ENCODE measurements around the gene SLC30A7. TPM values are rescaled to one million over a fixed set of nuclear protein-coding genes. Genes with fewer than 3 reads are reported as not detected.

Gene SLC30A7
- total RNA-seq, 2 experiments from 2014 or later: 40.0 to 43.4 TPM

- intact Hi-C loops (cut with micrococcal nuclease): loop anchor here (1.0 to 5.0 kb wide), 5 partner anchors 19 to 285 kb away; partner anchors contain the start of gene DPH5
- peaks cover 53% of the 10 kb centered on the region for H3K4me1 Mint-ChIP-seq (ENCODE audit: low read depth)
- H3K36me3 Mint-ChIP-seq: peaks cover 48% of the 10 kb centered on the region
- no peak overlapping the region for H3K4me3 Mint-ChIP-seq
- no peaks in the 10 kb centered on the region for H3K27me3 Mint-ChIP-seq
- POLR2A ChIA-PET: no interaction called here
- CTCF ChIA-PET: interaction anchor here (0.9 to 1.1 kb wide), 3 partner anchors 130 to 284 kb away, joined by 3 to 4 read pairs (median 3); no protein-coding TSS in a partner anchor
- H3K27ac Mint-ChIP-seq: no peak overlapping the region
- H3K9me3 Mint-ChIP-seq: peaks cover 8% of the 10 kb centered on the region
- DNase-seq: no peak
Observed at GRCh38 chr1:101006553-101006952, 110.7 kb downstream of the SLC30A7 start.

- peaks cover 39% of the 10 kb centered on the region for H3K4me1 Mint-ChIP-seq (ENCODE audit: low read depth)
- POLR2A ChIA-PET: no interaction called here
- intact Hi-C loops (cut with micrococcal nuclease): loop anchor here (5.0 kb wide), 1 partner anchor 81 kb away; no protein-coding TSS in a partner anchor
- no peak for DNase-seq
- H3K27me3 Mint-ChIP-seq: no peaks in the 10 kb centered on the region
- no peak overlapping the region for H3K27ac Mint-ChIP-seq
- peaks cover 56% of the 10 kb centered on the region for H3K36me3 Mint-ChIP-seq
- H3K4me3 Mint-ChIP-seq: no peak overlapping the region
- CTCF ChIA-PET: interaction anchor here (0.6 kb wide), 1 partner anchor 107 kb away, joined by 3 read pairs; no protein-coding TSS in a partner anchor
- H3K9me3 Mint-ChIP-seq: peaks cover 8% of the 10 kb centered on the region
Observed at GRCh38 chr1:101008229-101008834, 112.4 kb downstream of the SLC30A7 start.

GRCh38 chr1:101013776-101014175 is 117.9 kb downstream of the SLC30A7 start:
- intact Hi-C loops (cut with micrococcal nuclease): no loop called here
- Mint-ChIP-seq H3K27me3 (no peaks in the 10 kb centered on the region), H3K4me3 (no peak overlapping the region), H3K4me1 (ENCODE audit: low read depth) (peaks cover 5% of the 10 kb centered on the region), H3K36me3 (peaks cover 64% of the 10 kb centered on the region), H3K9me3 (no peaks in the 10 kb centered on the region), H3K27ac (no peak overlapping the region)
- DNase-seq: no peak
- ChIA-PET CTCF (interaction anchor here (0.7 to 3.0 kb wide), 2 partner anchors 52 to 275 kb away, joined by 3 to 12 read pairs; no protein-coding TSS in a partner anchor), POLR2A (no interaction called here)

GRCh38 chr1:101017448-101017847 is 121.6 kb downstream of the SLC30A7 start:
- ChIA-PET CTCF (no interaction called here), POLR2A (no interaction called here)
- intact Hi-C loops (cut with micrococcal nuclease): no loop called here
- no peak for DNase-seq
- peaks cover 62% of the 10 kb centered on the region for H3K36me3 Mint-ChIP-seq
- no peaks in the 10 kb centered on the region for H3K27me3 Mint-ChIP-seq
- H3K4me3 Mint-ChIP-seq: no peak overlapping the region
- peaks cover 26% of the 10 kb centered on the region for H3K4me1 Mint-ChIP-seq (ENCODE audit: low read depth)
- no peaks in the 10 kb centered on the region for H3K9me3 Mint-ChIP-seq
- H3K27ac Mint-ChIP-seq: no peak overlapping the region

GRCh38 chr1:101022294-101022693 is 126.4 kb downstream of the SLC30A7 start:
- H3K36me3 Mint-ChIP-seq: peaks cover 41% of the 10 kb centered on the region
- no peak overlapping the region for H3K27ac Mint-ChIP-seq
- POLR2A ChIA-PET: no interaction called here
- no peaks in the 10 kb centered on the region for H3K9me3 Mint-ChIP-seq
- H3K4me3 Mint-ChIP-seq: no peak overlapping the region
- no peak for DNase-seq
- intact Hi-C loops (cut with micrococcal nuclease): no loop called here
- no peaks in the 10 kb centered on the region for H3K27me3 Mint-ChIP-seq
- CTCF ChIA-PET: interaction anchor here (0.7 to 1.8 kb wide), 3 partner anchors 216 to 287 kb away, joined by 3 to 11 read pairs (median 3); no protein-coding TSS in a partner anchor
- peaks cover 41% of the 10 kb centered on the region for H3K4me1 Mint-ChIP-seq (ENCODE audit: low read depth)

GRCh38 chr1:101025283-101025656 is 129.4 kb downstream of the SLC30A7 start:
- peak; percentile 25 for DNase-seq
- Mint-ChIP-seq H3K27me3 (no peaks in the 10 kb centered on the region), H3K4me1 (ENCODE audit: low read depth) (peaks cover 59% of the 10 kb centered on the region), H3K27ac (peak overlapping the region; percentile 89), H3K4me3 (peak overlapping the region; percentile 89), H3K9me3 (no peaks in the 10 kb centered on the region), H3K36me3 (peaks cover 42% of the 10 kb centered on the region)
- ChIA-PET CTCF (interaction anchor here (0.9 to 1.1 kb wide), 2 partner anchors 97 to 263 kb away, joined by 3 read pairs; no protein-coding TSS in a partner anchor), POLR2A (interaction anchor here (0.6 to 1.4 kb wide), 4 partner anchors 20 to 214 kb away, joined by 3 to 5 read pairs (median 4); no protein-coding TSS in a partner anchor)
- intact Hi-C loops (cut with micrococcal nuclease): loop anchor here (1.0 to 2.0 kb wide), 5 partner anchors 19 to 266 kb away; partner anchors contain the start of gene SLC30A7

- intact Hi-C loops (cut with micrococcal nuclease): loop anchor here (1.0 to 2.0 kb wide), 7 partner anchors 20 to 265 kb away; partner anchors contain the start of gene SLC30A7
- Mint-ChIP-seq H3K27me3 (no peaks in the 10 kb centered on the region), H3K36me3 (peaks cover 39% of the 10 kb centered on the region), H3K4me3 (peak within 1 kb of the TSS; percentile 89), H3K9me3 (no peaks in the 10 kb centered on the region), H3K27ac (peak within 1 kb of the TSS; percentile 89), H3K4me1 (ENCODE audit: low read depth) (peaks cover 54% of the 10 kb centered on the region)
- CTCF ChIA-PET: interaction anchor here (0.6 kb wide), 2 partner anchors 210 to 263 kb away, joined by 3 read pairs; no protein-coding TSS in a partner anchor
- peak; percentile 94 for DNase-seq
- POLR2A ChIA-PET: interaction anchor here (1.0 to 1.4 kb wide), 3 partner anchors 152 to 213 kb away, joined by 3 to 5 read pairs (median 5); no protein-coding TSS in a partner anchor
Observed at GRCh38 chr1:101025657-101026429, 130.0 kb downstream of the SLC30A7 start, which contains the start of gene DPH5. TSS of gene DPH5 (minus strand) at chr1:101025784. CDS start at chr1:101025443, 341 bp downstream.

GRCh38 chr1:101026430-101026788 is 130.5 kb downstream of the SLC30A7 start:
- intact Hi-C loops (cut with micrococcal nuclease): loop anchor here (2.0 kb wide), 2 partner anchors 86 to 106 kb away; no protein-coding TSS in a partner anchor
- H3K27ac Mint-ChIP-seq: peak overlapping the region; percentile 89
- H3K4me1 Mint-ChIP-seq (ENCODE audit: low read depth): peaks cover 56% of the 10 kb centered on the region
- no peak for DNase-seq
- ChIA-PET CTCF (interaction anchor here (0.6 to 1.0 kb wide), 3 partner anchors 209 to 262 kb away, joined by 3 read pairs; no protein-coding TSS in a partner anchor), POLR2A (interaction anchor here (1.0 to 1.4 kb wide), 3 partner anchors 152 to 213 kb away, joined by 3 to 5 read pairs (median 5); no protein-coding TSS in a partner anchor)
- peaks cover 39% of the 10 kb centered on the region for H3K36me3 Mint-ChIP-seq
- no peaks in the 10 kb centered on the region for H3K9me3 Mint-ChIP-seq
- H3K4me3 Mint-ChIP-seq: peak overlapping the region; percentile 89
- H3K27me3 Mint-ChIP-seq: no peaks in the 10 kb centered on the region

GRCh38 chr1:101027194-101027772 is 131.4 kb downstream of the SLC30A7 start:
- Mint-ChIP-seq H3K27ac (no peak overlapping the region), H3K4me1 (ENCODE audit: low read depth) (peaks cover 52% of the 10 kb centered on the region), H3K27me3 (no peaks in the 10 kb centered on the region), H3K9me3 (no peaks in the 10 kb centered on the region), H3K36me3 (peaks cover 38% of the 10 kb centered on the region), H3K4me3 (peak overlapping the region; percentile 27)
- ChIA-PET CTCF (interaction anchor here (0.6 to 1.0 kb wide), 2 partner anchors 261 to 322 kb away, joined by 3 to 4 read pairs; no protein-coding TSS in a partner anchor), POLR2A (interaction anchor here (0.6 kb wide), 1 partner anchor 100 kb away, joined by 3 read pairs; no protein-coding TSS in a partner anchor)
- intact Hi-C loops (cut with micrococcal nuclease): loop anchor here (2.0 kb wide), 2 partner anchors 86 to 106 kb away; no protein-coding TSS in a partner anchor
- DNase-seq: no peak

- POLR2A ChIA-PET: no interaction called here
- peaks cover 40% of the 10 kb centered on the region for H3K36me3 Mint-ChIP-seq
Observed at GRCh38 chr1:101028466-101028865, 132.6 kb downstream of the SLC30A7 start.

GRCh38 chr1:101029184-101029583 is 133.3 kb downstream of the SLC30A7 start:
- peaks cover 38% of the 10 kb centered on the region for H3K36me3 Mint-ChIP-seq
- peaks cover 47% of the 10 kb centered on the region for H3K4me1 Mint-ChIP-seq (ENCODE audit: low read depth)
- no peak overlapping the region for H3K4me3 Mint-ChIP-seq
- H3K9me3 Mint-ChIP-seq: peaks cover 3% of the 10 kb centered on the region
- intact Hi-C loops (cut with micrococcal nuclease): no loop called here
- ChIA-PET POLR2A (no interaction called here), CTCF (interaction anchor here (1.2 kb wide), 1 partner anchor 259 kb away, joined by 4 read pairs; no protein-coding TSS in a partner anchor)
- DNase-seq: no peak
- H3K27ac Mint-ChIP-seq: no peak overlapping the region
- H3K27me3 Mint-ChIP-seq: no peaks in the 10 kb centered on the region

More at GRCh38 chr1:101028466-101028865, 132.6 kb downstream of the SLC30A7 start:
- CTCF ChIA-PET: interaction anchor here (1.2 kb wide), 1 partner anchor 260 kb away, joined by 4 read pairs; no protein-coding TSS in a partner anchor
- Mint-ChIP-seq H3K9me3 (peaks cover 3% of the 10 kb centered on the region), H3K27me3 (no peaks in the 10 kb centered on the region), H3K27ac (no peak overlapping the region), H3K4me3 (no peak overlapping the region), H3K4me1 (ENCODE audit: low read depth) (peaks cover 52% of the 10 kb centered on the region)
- DNase-seq: no peak
- intact Hi-C loops (cut with micrococcal nuclease): no loop called here
